G401 (cell line): ENCODE results near the gene SERTAD1. TPM values are rescaled to one million over a fixed set of nuclear protein-coding genes. Genes with fewer than 3 reads are reported as not detected.
"Not testable (repeated sequence)": the region's sequence is repeated elsewhere in the genome, so short reads cannot be mapped to it uniquely, and the experiment has no call there.

ENCODE experiments used
- DNase-seq: peaks from one replicate; pipeline ENCODE4 v3.0.0-alpha.2; 2015; ENCODE audit warnings: low spot score
- in situ Hi-C: cut with HindIII; loops from 2 replicates; pipeline ENCODE4 v1.10.0; 2016; ENCODE audit warnings: low sequenced_read_pairs, mixed read lengths
- total RNA-seq: library from RNA; depleted of rRNA; stranded (reverse); fragments of >200 nt; shearing (Covaris generic); gene quantifications from 2 replicates; pipeline ENCODE4 v1.2.3, GENCODE V29; 2014; rRNA removed

The SERTAD1 gene
- 24.4 and 42.0 TPM in 2 replicates for total RNA-seq

GRCh38 chr19:40425450-40426287 lies at the start of gene SERTAD1:
SERTAD1 (minus strand) TSS chr19:40425992; CDS start chr19:40423546, 2,446 bp downstream.
- in situ Hi-C loops: no loop called here

GRCh38 chr19:40474737-40475136 lies 48.9 kb upstream of the SERTAD1 start:
- in situ Hi-C loops: no loop called here

More at GRCh38 chr19:40425450-40426287, at the start of gene SERTAD1:
- DNase-seq: peak; percentile 100

GRCh38 chr19:40472516-40472915 lies 46.7 kb upstream of the SERTAD1 start:
- in situ Hi-C loops: no loop called here
- no peak for DNase-seq

More at GRCh38 chr19:40474737-40475136, 48.9 kb upstream of the SERTAD1 start:
- no peak for DNase-seq

- DNase-seq: no peak
- in situ Hi-C loops: no loop called here
Measured at GRCh38 chr19:40471111-40471510, 45.3 kb upstream of the SERTAD1 start.

- DNase-seq: no peak
Measured at GRCh38 chr19:40469011-40469410, 43.2 kb upstream of the SERTAD1 start.

GRCh38 chr19:40466985-40467734 lies 41.4 kb upstream of the SERTAD1 start, which contains the start of gene SPTBN4:
SPTBN4 (plus strand) TSS chr19:40467001; CDS start chr19:40472622, 5,621 bp downstream.
- peak; percentile 14 for DNase-seq
- in situ Hi-C loops: no loop called here

More at GRCh38 chr19:40469011-40469410, 43.2 kb upstream of the SERTAD1 start:
- in situ Hi-C loops: no loop called here

- peak; percentile 38 for DNase-seq
- in situ Hi-C loops: no loop called here
Measured at GRCh38 chr19:40466219-40466984, 40.6 kb upstream of the SERTAD1 start.

- DNase-seq: peak; percentile 100
- in situ Hi-C loops: no loop called here
Measured at GRCh38 chr19:40465557-40466218, 39.9 kb upstream of the SERTAD1 start, which contains the start of gene BLVRB. BLVRB (minus strand) TSS chr19:40465745; CDS start chr19:40465688, 57 bp downstream.

- DNase-seq: no peak
- in situ Hi-C loops: no loop called here
Measured at GRCh38 chr19:40465025-40465556, 39.3 kb upstream of the SERTAD1 start.

- in situ Hi-C loops: no loop called here
- DNase-seq: peak; percentile 85
Measured at GRCh38 chr19:40464059-40465024, 38.5 kb upstream of the SERTAD1 start.

- in situ Hi-C loops, DNase-seq: not testable (repeated sequence)
Measured at GRCh38 chr19:40463587-40464037, 37.8 kb upstream of the SERTAD1 start.

- no peak for DNase-seq
- in situ Hi-C loops: no loop called here
Measured at GRCh38 chr19:40461669-40462221, 36.0 kb upstream of the SERTAD1 start.

- no peak for DNase-seq
- in situ Hi-C loops: no loop called here
Measured at GRCh38 chr19:40460185-40460584, 34.4 kb upstream of the SERTAD1 start.

- DNase-seq: no peak
- in situ Hi-C loops: no loop called here
Measured at GRCh38 chr19:40458597-40458974, 32.8 kb upstream of the SERTAD1 start.

GRCh38 chr19:40457953-40458596 lies 32.3 kb upstream of the SERTAD1 start:
- no peak for DNase-seq
- in situ Hi-C loops: no loop called here

GRCh38 chr19:40457048-40457447 lies 31.3 kb upstream of the SERTAD1 start:
- no peak for DNase-seq
- in situ Hi-C loops: no loop called here
